HepG2 (cell line): ENCODE data around the gene H6PD. TPM values are rescaled to one million over a fixed set of nuclear protein-coding genes. Genes with fewer than 3 reads are reported as not detected.

Experiments used
- ATAC-seq: fragments of 200-7000 bp; cut with Tn5 transposase; 3 replicates; pipeline ENCODE4 v1.9.1; 2020; ENCODE audit warnings: mild to moderate bottlenecking, moderate library complexity
- BruUV-seq: library from RNA; stranded (reverse); fragments of 400-500 nt; replicated peaks from 2 replicates; lab custom pipeline; 2021; lab: Mats Ljungman, UMichigan
- CTCF ChIA-PET: fragments of 300-600 bp; formaldehyde crosslinking; extraction: SDS; loops from one replicate; lab custom pipeline; 2021; ENCODE audit warnings: low total read pairs, inconsistent platforms, low intra/inter-chr PET ratio; lab: Yijun Ruan, JAX
- POLR2A ChIA-PET: fragments of 350-600 bp; sonication (Branson Sonifier 250); formaldehyde crosslinking; loops from one replicate; lab custom pipeline; 2020; ENCODE audit warnings: antibody characterized with exemption, inconsistent platforms; lab: Yijun Ruan, JAX
- DNase-seq: peaks from one replicate; pipeline ENCODE4 v3.0.0-alpha.2; 2015; ENCODE audit warnings: low spot score
- FAIRE-seq: peaks from 3 replicates; lab custom pipeline; 2011; peaks lifted over from hg19 to GRCh38; lab: Jason Lieb, UNC
- H2AFZ ChIP-seq: one replicate; pipeline ENCODE4 v1.6.1; 2011; ENCODE audit warnings: low read length, inconsistent platforms
- H3K27ac ChIP-seq: fragments of 300-600 bp; 3 replicates; pipeline ENCODE4 v1.8.0; 2011; ENCODE audit warnings: mixed run types, mild to moderate bottlenecking, mixed read lengths, low read length, inconsistent platforms; ENCODE audit not compliant: insufficient read depth; ENCODE audit errors: extremely low read length
- H3K27me3 ChIP-seq, 2 experiments: fragments of 200-600 bp in 1 of 2; 2 replicates in 1 of 2; 3 replicates in 1 of 2; pipeline versions ENCODE4 v1.6.0 to v1.8.0; 2011; ENCODE audit warnings: low read length in 2 of 2, mild to moderate bottlenecking in 2 of 2, moderate library complexity in 2 of 2, inconsistent platforms in 1 of 2; ENCODE audit not compliant: insufficient read depth in 2 of 2, control insufficient read depth in 1 of 2
- H3K36me3 ChIP-seq, 2 experiments: fragments of 200-600 bp in 1 of 2; replicated peaks in 1 of 2; 2 replicates in 1 of 2; 3 replicates in 1 of 2; pipeline versions ENCODE4 v1.5.1 to v1.8.0; 2011; ENCODE audit warnings: low read length in 2 of 2, inconsistent platforms in 1 of 2; ENCODE audit not compliant: insufficient read depth in 2 of 2, control insufficient read depth in 1 of 2
- H3K4me1 ChIP-seq: 2 replicates; pipeline ENCODE4 v1.5.1; 2012; ENCODE audit warnings: low read length, inconsistent platforms; ENCODE audit not compliant: insufficient read depth
- H3K4me2 ChIP-seq: 2 replicates; pipeline ENCODE4 v1.6.0; 2011; ENCODE audit warnings: low read depth, low read length, inconsistent platforms
- H3K4me3 ChIP-seq, 3 experiments: fragments of 200-600 bp in 1 of 3; sonication (generic), shearing (Covaris generic) in 1 of 3; replicated peaks in 1 of 3; 2 replicates each; pipeline ENCODE4 v1.5.1; 2011 to 2016; ENCODE audit warnings: low read length in 3 of 3, inconsistent platforms in 2 of 3, low read depth in 2 of 3, mild to moderate bottlenecking in 2 of 3, control low read depth in 1 of 3, mixed read lengths in 1 of 3; ENCODE audit not compliant: insufficient read depth in 1 of 3
- H3K79me2 ChIP-seq: one replicate; pipeline ENCODE4 v1.6.1; 2011; ENCODE audit warnings: low read length, inconsistent platforms; ENCODE audit not compliant: insufficient read depth
- H3K9ac ChIP-seq: 2 replicates; pipeline ENCODE4 v1.6.0; 2011; ENCODE audit warnings: mild to moderate bottlenecking, low read depth, low read length, inconsistent platforms; ENCODE audit not compliant: insufficient read depth
- H3K9me3 ChIP-seq: 2 replicates; pipeline ENCODE4 v1.5.1; 2012; ENCODE audit warnings: mild to moderate bottlenecking, low read length
- H4K20me1 ChIP-seq: 2 replicates; pipeline ENCODE4 v1.6.0; 2011; ENCODE audit warnings: inconsistent platforms, mild to moderate bottlenecking, low read length, moderate library complexity; ENCODE audit not compliant: insufficient read depth
- BHLHE40 ChIP-seq: IDR thresholded peaks from 2 replicates; pipeline ENCODE4 v1.6.1; 2011; ENCODE audit warnings: low read length, improper control_type of control experiment
- CBFB ChIP-seq: sonication (generic); formaldehyde crosslinking; IDR thresholded peaks from 2 replicates; pipeline ENCODE4 v1.4.0; 2020; ENCODE audit warnings: missing genetic modification reagents
- KDM2A ChIP-seq: sonication (generic); formaldehyde crosslinking; IDR thresholded peaks from 2 replicates; pipeline ENCODE4 v1.4.0; 2020; ENCODE audit warnings: low read depth, missing genetic modification reagents, borderline replicate concordance
- PLRG1 ChIP-seq: fragments of 450-650 bp; conservative IDR thresholded peaks from 2 replicates; pipeline ENCODE4 v1.6.1; 2016
- SATB2 ChIP-seq: sonication (generic); formaldehyde crosslinking; IDR thresholded peaks from 2 replicates; pipeline ENCODE4 v1.5.0; 2020; ENCODE audit warnings: missing genetic modification reagents
- SRY ChIP-seq: sonication (generic); formaldehyde crosslinking; IDR thresholded peaks from 2 replicates; pipeline ENCODE4 v1.8.0; 2022; ENCODE audit warnings: mild to moderate bottlenecking, missing genetic modification reagents
- THAP11 ChIP-seq: IDR thresholded peaks from 2 replicates; pipeline ENCODE4 v1.6.1; 2016; ENCODE audit warnings: missing biosample characterization, missing genetic modification reagents
- ZFAT ChIP-seq: sonication (generic); formaldehyde crosslinking; conservative IDR thresholded peaks from 2 replicates; pipeline ENCODE4 v1.8.1; 2023; ENCODE audit warnings: missing genetic modification reagents, inconsistent platforms
- WGBS: methylation state at CpG from one replicate; pipeline ENCODE4 v1.1.6; 2017; ENCODE audit warnings: low lambda C conversion rate; 5-methylcytosine and 5-hydroxymethylcytosine counted together
- in situ Hi-C: cut with HindIII; loops from 2 replicates; pipeline ENCODE4 v1.10.0; 2017; ENCODE audit warnings: low pct_unique_long_range_greater_than_20kb; ENCODE audit not compliant: extremely low pct_ligation_motif_present
- intact Hi-C: fragments of 100-400 bp; cut with micrococcal nuclease; formaldehyde crosslinking; loops from one replicate; pipeline ENCODE4 v1.10.0; 2022; ENCODE audit not compliant: unreplicated experiment
- polyA plus RNA-seq, 8 experiments: library from polyadenylated mRNA; depleted of rRNA in 3 of 8; stranded (reverse) in 7 of 8; unstranded in 1 of 8; fragments of >200 nt; fragmentation: Illumina TruSeq in 4 of 8; extraction: Trizol in 4 of 8; gene quantifications; 2 replicates each; pipeline versions ENCODE4 v1.2.1 to v1.2.3, GENCODE V29; 2011 to 2016; ENCODE audit warnings: low read depth in 4 of 8, missing spikeins in 1 of 8, mixed read lengths in 1 of 8; ENCODE audit not compliant: insufficient read depth in 1 of 8
- total RNA-seq, 5 experiments: library from RNA; depleted of rRNA; stranded (reverse); fragments of >200 nt; fragmentation: Illumina TruSeq; extraction: Trizol; gene quantifications; 2 replicates each; pipeline ENCODE4 v1.2.3, GENCODE V29; 2016; ENCODE audit warnings: low read depth in 1 of 5
- TF ChIP-seq, protein P1 (sequence below): sonication (generic); formaldehyde crosslinking; IDR thresholded peaks from 2 replicates; pipeline ENCODE4 v1.5.1; 2020; ENCODE audit warnings: missing genetic modification reagents, mild to moderate bottlenecking, borderline replicate concordance
- TF ChIP-seq, protein P2 (sequence below): sonication (generic); formaldehyde crosslinking; IDR thresholded peaks from 2 replicates; pipeline ENCODE4 v1.4.0; 2020; ENCODE audit warnings: missing genetic modification reagents

The H6PD gene
- total and polyA plus RNA-seq, 2 of the 13 experiments (the other 11 are each of a cell fraction or from before 2014, with no cell fraction given) = 9.3 to 14.1 TPM

DNA sequence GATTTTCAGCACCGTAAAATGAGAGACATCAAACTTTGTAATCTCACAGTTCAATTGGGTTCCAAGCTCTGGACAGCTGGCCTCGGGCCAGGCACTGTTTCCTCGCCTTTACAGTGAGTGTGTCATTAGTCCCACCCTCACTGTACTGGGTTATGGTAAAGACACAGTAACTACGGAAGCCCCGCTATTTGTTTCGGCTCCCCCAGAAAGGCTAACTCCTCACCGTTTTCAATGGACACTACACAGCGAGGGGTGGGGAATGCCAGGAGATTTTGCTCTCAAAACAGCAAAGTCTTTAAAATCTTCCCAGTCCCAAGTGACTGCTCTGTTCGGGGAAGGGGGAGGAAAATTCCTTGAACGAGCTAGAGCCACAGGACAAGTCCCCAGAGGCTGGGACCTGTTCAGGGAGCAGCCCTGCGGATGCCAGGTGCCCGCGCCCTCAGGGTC, 57.4 kb downstream of the H6PD start (continued):
- 0 out of 2 replicates have a peak, but pooled peaks have one; percentile 17 for TF ChIP-seq KDM2A (CRISPR knock-in tag)
- TF ChIP-seq SATB2 = no peak

DNA sequence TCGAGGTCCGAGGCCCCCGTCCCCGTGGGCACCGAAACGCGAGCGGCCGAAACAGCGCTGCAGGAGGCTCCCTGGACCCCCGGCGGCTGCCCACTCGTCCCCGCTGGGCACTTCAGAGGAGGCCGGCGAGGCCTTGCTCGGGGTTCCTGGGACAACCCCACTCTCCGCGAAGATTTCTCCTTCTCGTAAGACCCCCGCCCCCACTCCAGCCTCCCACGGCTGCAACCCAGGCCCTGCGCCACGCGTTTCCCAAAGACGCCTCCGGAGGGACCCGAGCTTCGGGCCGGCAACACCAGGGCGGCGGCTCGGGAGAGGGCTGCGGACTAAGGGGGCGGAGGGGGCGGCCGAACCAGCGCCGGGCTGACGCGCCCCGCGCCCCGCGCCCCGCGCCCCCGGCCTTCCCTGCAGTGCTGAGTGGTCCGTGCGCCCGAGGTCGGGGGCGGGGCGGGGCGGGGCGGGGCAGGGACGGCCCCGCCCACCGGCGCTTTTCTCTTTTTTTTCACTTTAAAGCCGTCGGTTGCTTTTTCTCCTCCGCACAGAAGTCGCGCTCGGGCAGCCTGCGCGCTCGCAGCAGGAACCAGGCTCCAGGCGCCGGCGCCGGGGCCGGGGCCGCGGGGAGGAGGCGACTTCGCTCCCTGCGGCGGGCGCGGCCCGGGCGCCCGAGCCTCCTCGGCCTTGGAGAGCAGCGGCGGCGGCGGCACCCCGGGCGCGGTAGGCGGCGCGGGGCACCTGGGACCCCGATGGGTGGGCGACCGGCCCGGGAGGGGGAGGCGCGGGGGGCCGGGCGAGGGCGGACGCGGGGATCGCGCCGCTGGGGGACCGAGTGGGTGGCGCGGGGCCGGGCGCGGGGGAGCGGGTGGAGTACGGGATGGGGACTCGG, 58.0 kb downstream of the H6PD start, which contains the start of gene SPSB1:
TSS of gene SPSB1 (plus strand) at position 534 of the 880 bp plus-strand sequence. CDS start 62,998 bp downstream, outside the sequence.
- Histone ChIP-seq H2AFZ (no peak within 1 kb of the TSS), H3K9ac (peak within 1 kb of the TSS; percentile 72), H3K4me1 (peaks cover 66% of the 10 kb centered on the region), H3K4me3 (peak within 1 kb of the TSS; percentile 53 to 83 (median 76)), H3K9me3 (peaks cover 20% of the 10 kb centered on the region), H3K27ac (peak within 1 kb of the TSS; percentile 43), H3K27me3 (no peaks in the 10 kb centered on the region), H3K4me2 (peak within 1 kb of the TSS; percentile 97), H3K36me3 (no peaks in the 10 kb centered on the region), H3K79me2 (peaks cover 23% of the 10 kb centered on the region), H4K20me1 (peaks cover 4% of the 10 kb centered on the region; the same call in 1 of the 2 replicates)
- intact Hi-C loops = no loop called here
- ChIA-PET POLR2A (interaction anchor here (0.8 to 1.6 kb wide), 4 partner anchors 9 to 245 kb away, joined by 3 to 11 read pairs (median 4); no protein-coding TSS in a partner anchor), CTCF (no interaction called here)
- WGBS = 3% methylated on average over 21 of the region's 119 CpGs
- ATAC-seq (peak; percentile 79), DNase-seq (peak; percentile 44), FAIRE-seq (no peak)
- BruUV-seq = no TSS peak
- in situ Hi-C loops = no loop called here
- TF ChIP-seq THAP11 = 0 out of 2 replicates have a peak, but pooled peaks have one; percentile 6
- TF ChIP-seq, protein P1, sequence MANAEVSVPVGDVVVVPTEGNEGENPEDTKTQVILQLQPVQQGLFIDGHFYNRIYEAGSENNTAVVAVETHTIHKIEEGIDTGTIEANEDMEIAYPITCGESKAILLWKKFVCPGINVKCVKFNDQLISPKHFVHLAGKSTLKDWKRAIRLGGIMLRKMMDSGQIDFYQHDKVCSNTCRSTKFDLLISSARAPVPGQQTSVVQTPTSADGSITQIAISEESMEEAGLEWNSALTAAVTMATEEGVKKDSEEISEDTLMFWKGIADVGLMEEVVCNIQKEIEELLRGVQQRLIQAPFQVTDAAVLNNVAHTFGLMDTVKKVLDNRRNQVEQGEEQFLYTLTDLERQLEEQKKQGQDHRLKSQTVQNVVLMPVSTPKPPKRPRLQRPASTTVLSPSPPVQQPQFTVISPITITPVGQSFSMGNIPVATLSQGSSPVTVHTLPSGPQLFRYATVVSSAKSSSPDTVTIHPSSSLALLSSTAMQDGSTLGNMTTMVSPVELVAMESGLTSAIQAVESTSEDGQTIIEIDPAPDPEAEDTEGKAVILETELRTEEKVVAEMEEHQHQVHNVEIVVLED (CRISPR knock-in tag) = no peak
- TF ChIP-seq ZFAT (CRISPR knock-in tag) = no peak
- TF ChIP-seq, protein P2, sequence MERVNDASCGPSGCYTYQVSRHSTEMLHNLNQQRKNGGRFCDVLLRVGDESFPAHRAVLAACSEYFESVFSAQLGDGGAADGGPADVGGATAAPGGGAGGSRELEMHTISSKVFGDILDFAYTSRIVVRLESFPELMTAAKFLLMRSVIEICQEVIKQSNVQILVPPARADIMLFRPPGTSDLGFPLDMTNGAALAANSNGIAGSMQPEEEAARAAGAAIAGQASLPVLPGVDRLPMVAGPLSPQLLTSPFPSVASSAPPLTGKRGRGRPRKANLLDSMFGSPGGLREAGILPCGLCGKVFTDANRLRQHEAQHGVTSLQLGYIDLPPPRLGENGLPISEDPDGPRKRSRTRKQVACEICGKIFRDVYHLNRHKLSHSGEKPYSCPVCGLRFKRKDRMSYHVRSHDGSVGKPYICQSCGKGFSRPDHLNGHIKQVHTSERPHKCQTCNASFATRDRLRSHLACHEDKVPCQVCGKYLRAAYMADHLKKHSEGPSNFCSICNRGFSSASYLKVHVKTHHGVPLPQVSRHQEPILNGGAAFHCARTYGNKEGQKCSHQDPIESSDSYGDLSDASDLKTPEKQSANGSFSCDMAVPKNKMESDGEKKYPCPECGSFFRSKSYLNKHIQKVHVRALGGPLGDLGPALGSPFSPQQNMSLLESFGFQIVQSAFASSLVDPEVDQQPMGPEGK = 0 out of 2 replicates have a peak, but pooled peaks have one; percentile 26
- no peak for TF ChIP-seq CBFB (CRISPR knock-in tag)
- 0 out of 2 replicates have a peak, but pooled peaks have one; percentile 39 for TF ChIP-seq SRY (CRISPR knock-in tag)
- TF ChIP-seq PLRG1 = no peak
- TF ChIP-seq BHLHE40 = no peak
